Right kidney (tissue), 1 donor: ENCODE results near the gene GABBR2.
"Not testable (repeated sequence)": the region's sequence is repeated elsewhere in the genome, so short reads cannot be mapped to it uniquely, and the experiment has no call there.

Experiments used
- DNase-seq: peaks from one replicate; pipeline ENCODE4 v3.0.0-alpha.2; 2016

The GABBR2 gene

DNA sequence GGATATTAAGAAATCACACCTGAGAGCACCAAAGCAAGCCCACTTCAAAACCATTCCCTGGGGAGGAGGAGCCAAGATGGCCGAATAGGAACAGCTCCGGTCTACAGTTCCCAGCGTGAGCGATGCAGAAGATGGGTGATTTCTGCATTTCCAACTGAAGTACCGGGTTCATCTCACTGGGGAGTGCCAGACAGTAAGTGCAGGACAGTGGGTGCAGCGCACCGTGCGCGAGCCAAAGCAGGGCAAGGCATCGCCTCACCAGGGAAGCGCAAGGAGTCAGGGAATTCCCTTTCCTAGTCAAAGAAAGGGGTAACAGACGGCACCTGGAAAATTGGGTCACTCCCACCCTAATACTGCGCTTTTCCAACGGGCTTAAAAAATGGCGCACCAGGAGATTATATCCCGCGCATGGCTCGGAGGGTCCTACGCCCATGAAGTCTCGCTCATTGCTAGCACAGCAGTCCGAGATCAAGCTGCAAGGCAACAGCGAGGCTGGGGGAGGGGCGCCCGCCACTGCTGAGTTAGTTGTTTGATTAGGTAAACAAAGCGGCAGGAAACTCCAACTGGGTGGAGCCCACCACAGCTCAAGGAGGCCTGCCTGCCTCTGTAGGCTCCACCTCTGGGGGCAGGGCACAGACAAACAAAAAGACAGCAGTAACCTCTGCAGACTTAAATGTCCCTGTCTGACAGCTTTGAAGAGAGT, 200.4 kb downstream of the GABBR2 start:
- DNase-seq: not testable (repeated sequence)

DNA sequence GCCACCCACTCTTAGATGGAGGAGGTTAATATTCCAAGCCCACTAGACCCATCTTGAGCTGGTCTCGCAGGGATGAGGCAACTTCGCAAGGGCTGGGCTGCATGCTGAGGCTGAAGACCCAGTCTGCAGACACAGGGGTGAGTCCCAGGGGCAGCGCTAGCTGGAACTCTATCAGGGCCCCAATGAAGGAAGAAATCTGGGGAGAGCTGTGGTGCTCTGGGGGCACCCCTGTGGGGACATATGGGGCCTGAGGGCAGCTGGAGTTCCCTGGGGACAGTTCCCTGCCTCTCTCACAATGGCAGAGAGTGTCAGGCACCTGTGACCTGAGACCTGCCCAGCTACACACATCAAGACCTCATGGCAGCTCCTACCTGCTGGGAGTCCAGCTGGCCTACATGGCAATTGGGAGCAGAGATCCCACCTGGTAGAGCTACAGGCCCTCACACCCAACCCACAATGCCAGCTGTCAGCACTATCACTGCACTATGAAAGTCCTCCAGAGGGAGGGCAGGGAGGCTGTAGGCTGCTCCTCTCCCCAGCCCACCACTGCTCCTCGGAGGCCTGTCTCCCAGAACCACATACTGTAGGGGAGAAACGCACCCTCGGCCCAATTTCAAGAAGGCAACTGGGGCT, 202.2 kb downstream of the GABBR2 start:
- DNase-seq: no peak

DNA sequence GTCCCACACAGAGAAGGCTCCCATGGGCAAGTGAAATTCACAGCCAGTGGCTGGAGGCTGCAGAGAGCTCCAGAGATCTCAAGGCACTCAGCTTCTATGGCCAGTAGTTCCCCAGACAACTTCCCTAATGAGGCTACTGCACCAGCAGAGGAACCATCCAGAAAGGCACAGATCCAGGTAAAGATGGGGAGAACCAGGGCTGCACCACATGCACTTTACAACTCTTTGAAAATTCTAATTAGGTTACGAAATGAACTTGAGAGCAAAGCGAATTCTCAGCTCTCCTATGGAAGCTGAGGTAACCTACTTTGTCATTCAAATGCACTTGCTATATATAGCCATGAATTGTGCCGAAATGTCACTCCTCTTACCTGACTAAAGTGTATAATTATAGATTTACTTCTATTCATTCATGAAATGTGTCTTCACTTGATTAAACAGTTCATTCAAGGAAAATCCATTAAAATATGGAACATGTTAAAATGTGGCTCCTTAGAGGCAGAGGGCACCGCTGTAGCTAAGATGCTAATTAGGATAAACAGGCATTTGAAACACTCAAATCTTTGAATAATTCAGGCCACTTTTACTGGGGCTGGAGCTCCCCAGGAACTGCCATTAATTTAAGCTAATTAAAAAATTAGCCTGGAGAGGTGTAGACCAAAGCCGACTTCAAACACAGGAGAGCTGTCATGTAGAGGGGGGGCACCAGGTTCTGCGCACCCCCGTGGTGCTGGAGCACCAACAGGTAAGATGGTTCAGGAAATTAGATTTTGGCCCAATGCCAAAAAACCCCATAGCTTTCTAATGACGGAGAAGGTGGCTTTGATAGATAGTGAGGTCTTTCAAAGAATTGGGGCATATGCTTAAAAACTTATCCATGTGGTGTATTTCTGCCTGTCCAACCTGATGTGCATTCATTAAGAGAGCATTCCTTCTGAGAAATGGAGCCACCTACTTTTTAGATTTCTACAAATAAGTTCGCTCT, 204.1 kb downstream of the GABBR2 start:
- DNase-seq: no peak

DNA sequence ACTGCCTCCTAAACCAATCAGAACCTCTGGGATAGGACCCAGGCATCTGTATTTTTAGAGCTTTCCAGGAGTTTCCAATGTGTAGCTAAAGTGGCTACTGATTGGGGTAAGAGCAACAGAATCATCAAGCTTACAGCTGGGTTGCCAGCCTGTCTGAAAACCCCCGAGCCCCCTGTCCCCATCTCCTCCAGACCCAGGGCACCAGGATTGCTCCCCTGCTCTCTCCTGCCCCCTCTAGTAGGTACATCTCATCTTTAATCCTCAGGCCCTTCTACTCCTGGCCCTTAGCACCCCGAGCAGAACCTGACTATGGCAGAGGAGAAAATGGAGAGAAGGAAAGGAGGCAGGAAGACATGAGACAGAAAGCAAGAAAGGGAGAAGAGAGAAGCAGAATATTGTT, 204.9 kb downstream of the GABBR2 start:
- no peak for DNase-seq

DNA sequence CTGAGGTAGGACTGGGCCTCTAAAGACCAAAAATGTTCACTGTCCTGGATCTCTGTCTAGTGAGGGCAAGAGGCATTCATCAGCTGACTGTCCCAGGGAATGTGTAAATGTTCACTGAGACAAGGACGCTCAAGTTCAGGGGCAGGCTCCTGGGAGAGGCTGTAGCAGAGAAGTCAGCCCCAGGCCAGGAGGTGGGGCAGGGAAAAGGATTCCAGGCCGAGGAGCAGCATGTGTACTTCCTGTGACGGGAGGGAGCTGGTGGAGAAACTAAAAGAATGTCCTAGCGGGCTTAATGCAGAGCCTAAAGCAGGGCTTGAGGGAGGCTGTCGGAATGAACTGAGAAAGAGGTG, 205.8 kb downstream of the GABBR2 start:
- DNase-seq: no peak

DNA sequence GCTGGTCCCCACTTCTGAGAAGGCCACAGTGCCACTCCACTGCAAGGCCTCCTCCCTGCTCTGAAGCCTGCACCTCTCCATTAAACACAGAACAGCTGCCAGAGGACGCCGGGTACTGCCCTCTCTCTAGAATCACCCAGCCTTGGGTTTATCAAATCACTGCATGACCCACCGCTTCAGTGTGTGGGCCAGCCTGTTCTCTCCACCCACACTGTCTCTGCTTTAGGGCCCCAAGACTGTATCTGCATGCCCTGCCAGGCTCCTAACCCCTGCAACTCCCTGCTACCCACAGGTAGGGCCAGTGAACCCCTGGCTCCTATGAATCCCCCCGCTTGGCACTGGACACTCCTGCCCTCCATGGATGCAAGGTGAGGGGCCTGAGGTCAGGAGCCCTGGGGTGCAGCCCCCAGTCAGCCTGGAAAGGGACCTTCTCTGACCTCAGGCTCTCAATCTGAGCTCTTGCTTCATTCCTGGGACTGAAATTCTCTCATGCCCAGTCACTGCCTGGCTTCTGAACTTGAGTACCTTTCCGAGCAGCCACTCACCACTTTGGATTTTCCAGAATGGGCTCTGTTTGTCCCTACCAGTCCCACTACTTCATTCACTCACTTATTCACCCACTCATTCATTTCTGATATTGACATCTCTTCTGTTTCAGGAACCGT, 206.3 kb downstream of the GABBR2 start:
- no peak for DNase-seq

DNA sequence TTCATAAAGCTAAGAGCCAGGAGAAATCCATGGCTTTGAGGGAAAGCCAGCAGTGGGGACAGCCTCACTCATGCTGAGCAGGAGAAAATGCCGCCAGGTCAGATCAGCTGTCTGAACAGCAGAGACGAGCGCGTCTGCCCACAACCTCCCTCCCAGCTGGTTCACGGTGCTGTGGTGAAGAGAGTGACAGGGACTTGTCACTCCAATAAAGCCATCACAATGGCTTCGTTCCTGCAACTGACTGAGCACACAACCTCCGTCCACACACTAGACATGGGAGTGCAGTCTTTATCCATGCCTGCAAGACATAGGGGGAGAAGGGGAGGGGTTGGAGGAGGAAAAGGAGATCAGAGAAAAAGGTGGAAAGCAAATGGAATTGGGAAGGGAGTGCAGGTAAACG, 206.9 kb downstream of the GABBR2 start:
- DNase-seq: no peak

DNA sequence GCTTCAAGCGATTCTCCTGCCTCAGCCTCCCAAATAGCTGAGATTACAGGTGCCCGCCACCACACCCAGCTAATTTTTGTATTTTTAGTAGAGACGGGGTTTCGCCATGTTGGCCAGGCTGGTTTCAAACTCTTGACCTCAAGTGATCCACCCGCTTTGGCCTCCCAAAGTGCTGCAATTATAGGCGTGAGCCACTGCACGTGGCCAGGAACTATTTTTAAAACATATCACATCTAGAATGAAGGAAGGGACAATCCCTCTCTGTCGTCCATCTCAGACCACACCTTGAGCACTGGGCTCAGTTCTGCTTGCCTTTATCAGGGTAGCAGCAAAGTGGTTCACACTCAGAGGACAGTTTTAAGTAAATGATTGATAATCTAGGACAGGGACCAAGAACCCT, 207.5 kb downstream of the GABBR2 start:
- DNase-seq: not testable (repeated sequence)

DNA sequence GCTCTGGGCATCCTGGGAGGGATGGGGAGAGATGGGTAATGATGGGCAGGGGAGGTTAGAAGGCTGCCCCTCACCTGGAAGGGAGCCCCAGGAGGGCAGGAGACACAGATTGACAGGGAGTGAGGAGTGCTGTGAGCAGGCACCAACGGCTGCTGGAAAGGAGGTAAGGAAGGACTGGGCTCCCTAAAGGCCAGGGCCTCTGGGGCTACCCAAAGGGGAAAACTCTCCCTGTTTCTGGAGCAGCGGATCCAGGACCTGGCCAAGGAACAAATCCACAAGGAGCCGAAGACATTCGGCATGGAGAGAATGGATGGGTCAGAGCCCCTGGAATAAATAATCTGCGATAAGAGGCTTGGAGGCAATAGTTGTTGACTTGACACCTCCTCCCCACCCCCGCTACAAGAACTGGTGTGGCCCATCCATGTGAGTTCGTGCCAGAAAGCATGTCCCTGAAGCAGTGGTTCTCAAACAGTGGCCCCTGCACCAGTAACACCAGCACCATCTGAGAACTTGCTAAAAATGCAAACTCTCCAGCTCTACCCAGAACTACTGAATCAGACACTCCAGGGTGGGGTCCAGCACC, 208.3 kb downstream of the GABBR2 start:
- DNase-seq: no peak

DNA sequence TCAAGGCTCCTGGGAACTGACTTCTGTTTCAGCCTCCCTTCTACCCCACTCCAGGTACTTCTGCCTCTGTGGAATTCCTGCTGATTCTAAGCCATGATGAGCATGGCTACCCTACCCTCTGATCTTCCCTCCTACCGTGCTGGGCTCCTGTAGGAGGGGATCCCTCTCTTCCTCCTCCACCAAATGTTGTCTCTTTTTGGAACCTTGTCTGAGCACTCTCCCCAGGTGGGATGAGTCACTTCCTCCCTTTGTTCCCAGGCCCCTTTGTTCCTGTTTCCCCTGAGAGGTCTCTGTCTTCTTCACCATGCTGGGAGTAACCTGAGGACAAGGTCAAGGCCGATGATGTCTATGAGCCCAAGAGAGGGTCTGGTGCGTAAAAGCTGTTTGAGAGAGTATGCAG, 213.2 kb downstream of the GABBR2 start:
- no peak for DNase-seq

DNA sequence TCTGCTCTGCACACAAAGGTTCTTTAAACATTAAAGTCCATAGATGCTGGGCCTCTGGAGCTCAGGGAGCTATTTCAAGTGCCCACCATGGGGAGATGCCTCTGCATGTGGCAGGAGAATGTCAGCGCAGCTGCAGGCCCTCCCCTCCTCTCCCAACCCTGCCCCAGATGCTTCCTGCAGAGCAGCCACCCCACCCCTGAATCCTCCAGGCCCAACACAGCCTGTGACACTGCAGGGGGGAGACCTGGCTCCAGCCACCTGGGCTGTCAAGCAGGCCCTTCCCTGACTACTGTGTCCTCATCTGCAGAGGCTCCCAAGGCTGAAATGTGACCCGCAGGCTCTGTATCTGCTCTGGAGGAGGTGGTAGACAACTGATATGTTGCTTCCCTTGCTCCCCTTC, 213.9 kb downstream of the GABBR2 start:
- DNase-seq: no peak

DNA sequence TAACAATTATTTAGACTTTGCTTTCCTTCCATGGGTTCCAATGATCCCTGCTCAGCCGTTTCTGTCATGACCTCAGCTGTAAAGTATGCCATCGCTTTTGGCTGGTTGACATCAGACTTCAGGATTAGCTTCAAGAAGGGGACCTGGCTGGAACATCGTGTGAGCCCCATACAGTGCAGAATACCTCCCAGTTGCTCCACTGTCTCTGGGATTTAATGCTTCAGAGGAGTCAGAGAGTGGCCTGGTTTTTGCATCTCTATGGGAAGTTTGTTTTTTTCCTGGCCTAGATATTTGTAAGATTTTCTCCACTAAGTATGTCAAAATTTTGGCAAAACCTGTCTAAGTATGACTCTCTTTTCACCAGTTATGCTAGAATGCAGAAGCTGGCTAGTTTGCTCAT, 216.9 kb downstream of the GABBR2 start:
- DNase-seq: no peak

DNA sequence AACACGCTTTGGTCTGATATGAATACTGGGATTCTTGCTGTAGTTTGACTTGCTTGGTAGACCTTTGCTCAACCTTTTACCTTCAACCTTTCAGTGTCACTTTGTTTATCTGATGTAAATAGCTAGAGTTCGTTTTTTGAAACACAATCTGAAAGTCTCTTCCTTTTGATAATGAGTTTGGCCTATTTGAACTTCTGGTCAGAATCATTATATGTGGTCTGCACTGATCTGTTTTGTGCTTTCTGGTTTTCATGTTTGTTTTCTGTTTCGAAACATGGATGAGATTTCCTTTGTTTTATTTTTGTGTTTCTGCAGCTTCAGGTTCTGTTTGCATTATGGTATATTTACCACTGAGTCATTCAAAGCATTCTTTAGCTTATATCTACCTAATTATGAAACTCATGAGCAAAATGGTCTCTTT, 217.5 kb downstream of the GABBR2 start:
- DNase-seq: no peak

DNA sequence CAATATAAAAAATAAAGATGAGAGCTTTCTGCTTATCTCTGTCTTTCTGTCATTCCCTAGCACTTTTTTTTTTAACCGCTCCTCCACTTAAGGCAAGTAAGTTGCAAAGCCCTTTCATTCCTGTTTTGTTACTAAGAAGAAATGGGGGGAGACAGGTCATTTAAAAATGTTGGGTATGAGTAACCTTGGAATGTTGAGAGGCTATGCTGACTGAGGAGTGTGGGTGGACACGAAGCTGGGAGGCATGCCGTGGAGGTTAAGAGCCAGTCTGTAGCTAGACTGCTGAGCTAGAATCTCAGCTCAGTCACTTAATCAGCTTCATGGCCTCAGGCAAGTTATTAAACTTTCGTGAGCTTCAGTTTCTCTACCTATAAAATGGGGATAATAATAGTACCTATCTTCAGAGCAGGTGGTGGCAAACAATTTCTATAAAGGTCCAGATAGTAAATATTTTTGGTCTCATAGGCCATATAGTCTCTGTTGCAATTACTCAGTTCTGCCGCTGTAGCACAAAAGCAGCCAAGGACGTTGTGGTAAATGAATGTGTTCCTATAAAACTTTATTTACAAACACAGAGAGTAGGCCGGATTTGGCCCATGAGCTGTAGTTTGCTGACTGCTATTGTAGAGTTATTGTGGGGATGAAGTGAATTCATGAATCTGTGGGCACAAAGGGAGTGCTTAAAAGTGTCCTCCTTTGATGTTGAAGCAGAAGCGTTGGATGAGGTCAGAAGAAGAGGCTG, 220.0 kb downstream of the GABBR2 start:
- DNase-seq: no peak

DNA sequence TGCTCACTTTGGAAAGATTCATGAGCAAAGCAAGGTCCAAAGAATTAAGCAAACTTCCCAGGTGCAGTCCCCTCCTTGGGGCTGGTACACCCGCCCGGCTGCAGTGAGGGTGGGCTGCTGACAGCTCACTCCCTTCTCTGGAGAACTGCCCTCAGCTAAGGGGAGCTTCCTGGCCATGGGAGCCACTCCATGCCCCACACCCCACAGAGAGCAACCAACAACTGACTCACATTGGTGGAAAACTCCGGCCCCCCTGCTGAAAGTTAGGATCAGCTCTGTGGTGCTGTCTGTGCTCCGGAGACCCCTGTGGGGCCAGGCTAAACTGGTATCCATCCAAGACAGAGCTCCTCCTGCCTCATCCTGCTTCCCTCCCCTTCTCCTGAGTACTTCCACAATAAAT, 223.0 kb downstream of the GABBR2 start:
- DNase-seq: no peak

DNA sequence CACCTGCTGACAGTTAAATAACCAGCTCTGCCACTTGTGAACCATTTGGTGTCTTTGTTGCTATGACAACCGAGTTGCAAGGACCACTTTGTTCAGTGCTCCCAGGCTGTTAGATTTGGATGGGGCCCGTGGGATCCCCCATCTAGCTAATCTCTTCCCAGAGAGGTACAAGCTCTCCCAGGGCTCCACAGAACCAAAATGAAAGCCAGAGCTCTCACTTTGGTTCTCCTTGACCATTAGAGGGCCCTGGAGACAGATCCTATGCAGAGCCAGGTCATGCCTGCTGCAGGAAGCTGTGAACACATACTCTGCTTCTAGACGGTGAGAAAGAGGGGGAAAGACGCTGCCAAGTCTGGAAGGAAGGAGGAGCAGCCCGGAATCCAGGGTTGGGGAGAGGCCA, 224.6 kb downstream of the GABBR2 start:
- no peak for DNase-seq

DNA sequence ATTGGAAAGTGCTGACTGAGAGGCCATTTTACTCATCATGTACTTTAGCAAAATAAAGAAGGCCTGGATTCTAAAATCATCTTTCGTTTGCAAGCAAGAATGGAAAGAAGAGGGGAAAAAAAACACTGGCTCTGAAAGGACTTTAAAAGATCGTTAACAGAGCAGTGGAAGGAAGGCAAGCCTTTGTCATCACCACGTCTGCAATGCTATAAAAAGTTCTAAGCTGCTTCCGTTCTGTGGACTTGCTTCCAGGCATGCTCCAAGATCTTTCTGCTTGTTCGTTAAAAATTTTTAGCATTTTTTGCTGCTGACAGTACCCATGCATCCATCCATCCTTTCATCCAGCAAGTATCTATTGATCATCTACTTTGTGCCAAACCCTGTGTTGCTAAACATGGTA, 226.5 kb downstream of the GABBR2 start:
- DNase-seq: no peak

DNA sequence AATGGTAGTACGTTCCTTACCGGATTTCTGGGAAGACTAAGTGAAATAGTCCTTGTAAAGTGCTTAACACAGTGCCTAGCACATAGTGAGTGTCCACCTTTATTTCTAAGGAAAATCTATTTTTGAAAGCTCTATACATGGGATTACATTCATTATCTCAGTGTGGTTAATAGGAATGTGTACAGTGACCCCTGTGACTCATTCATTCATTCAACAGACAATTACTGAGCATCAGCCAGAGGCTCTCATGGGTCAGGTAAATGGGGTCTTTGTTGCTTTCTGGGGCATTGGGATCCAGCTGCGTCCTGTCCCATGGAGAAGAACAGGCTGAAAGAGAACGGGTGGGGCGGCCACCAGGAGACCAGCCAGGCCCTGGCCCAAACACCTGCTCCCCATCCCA, 227.1 kb downstream of the GABBR2 start:
- no peak for DNase-seq

DNA sequence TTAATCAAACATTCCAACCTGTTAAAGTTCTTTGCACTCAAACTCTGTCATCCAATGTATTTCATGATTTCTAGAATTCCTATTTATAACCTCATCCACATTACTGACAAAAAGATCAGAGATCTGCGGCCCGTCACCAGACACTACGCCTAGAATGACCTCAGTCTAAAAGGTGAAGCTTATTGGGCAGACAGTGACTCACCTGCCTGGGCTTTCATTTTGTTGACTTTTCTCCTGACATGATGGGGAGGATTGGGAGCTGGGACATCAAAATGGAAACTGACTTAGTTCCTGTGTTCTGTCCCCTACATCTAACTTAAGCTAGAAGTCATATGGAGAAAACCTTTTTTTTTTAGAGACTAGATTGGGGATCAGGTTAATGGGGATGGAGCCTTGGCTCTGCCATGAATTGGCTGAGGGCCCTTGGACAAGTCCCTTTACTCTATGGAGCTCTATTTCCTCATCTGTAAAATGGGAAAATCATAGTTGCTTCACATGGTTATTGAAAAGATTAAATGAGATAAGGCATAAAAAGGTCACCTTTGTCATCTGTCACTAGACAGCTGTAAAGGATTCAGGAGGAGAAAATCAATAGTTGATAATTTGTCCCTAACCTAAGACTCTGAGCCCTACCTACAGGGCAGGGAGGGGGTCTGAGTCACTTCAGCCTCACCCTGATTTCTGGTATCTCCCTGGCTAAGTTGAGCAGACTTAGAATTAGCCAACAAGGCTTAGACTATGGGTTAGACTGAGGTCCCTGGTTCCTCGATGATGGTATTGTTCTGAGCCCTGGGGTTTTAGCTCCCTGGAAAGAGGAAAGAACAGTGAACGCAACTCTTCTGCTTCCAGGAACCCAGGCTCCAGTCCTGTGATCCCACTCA, 228.5 kb downstream of the GABBR2 start:
- DNase-seq: no peak

DNA sequence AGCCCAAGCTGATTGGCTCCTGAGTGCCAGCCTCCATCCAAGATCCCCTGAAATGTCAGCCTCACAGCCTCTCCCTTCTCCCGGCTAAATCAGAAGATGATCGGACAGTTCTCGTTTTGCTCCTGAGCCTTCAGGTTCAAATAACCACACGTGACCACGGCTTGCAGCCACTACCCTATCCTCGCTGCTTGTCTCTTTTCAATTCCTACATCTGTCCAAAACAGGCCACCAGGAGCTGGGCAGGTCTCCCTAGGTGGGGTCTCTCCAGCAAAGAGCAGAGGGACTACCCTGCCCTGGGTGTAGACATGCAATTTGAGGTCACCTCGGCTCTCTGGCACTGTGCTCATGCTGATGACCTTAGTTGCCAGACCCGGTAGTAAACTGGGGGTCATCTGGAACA, 229.3 kb downstream of the GABBR2 start:
- no peak for DNase-seq

DNA sequence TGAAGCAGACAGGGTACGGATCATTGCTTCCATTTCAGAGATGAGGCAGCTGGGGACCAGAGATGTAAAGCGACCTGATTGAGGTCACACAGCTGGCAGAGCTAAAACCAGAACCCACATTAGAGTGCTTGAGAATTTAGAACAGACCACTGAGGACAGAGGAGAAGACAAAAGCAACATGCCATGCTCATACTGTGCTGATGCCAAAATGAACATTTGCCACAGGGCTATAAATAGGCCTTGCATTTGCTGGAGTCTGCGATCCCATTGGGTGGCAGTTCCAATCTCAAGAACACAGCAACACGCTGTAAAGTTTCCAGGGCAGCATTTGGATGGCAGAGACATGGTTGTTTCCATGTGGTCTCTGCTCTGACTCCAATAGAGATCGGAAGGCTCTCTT, 230.9 kb downstream of the GABBR2 start:
- no peak for DNase-seq
